Subcutaneous abdominal adipose tissue (tissue), 5 donors: ENCODE measurements around the gene MRGPRF.

Experiments
- H3K27ac ChIP-seq: one replicate; pipeline ENCODE4 v1.7.0; 2013; ENCODE audit warnings: low read depth, mild to moderate bottlenecking, inconsistent platforms, low read length, moderate library complexity
- H3K27me3 ChIP-seq, 5 donors: one replicate each; pipeline ENCODE4 v1.7.0; 2013; ENCODE audit warnings: low read length in 5 of 5, inconsistent platforms in 1 of 5; ENCODE audit not compliant: control insufficient read depth in 5 of 5, insufficient read depth in 4 of 5
- H3K36me3 ChIP-seq, 5 donors: one replicate each; pipeline ENCODE4 v1.7.0; 2013; ENCODE audit warnings: low read length in 5 of 5; ENCODE audit not compliant: control insufficient read depth in 5 of 5, insufficient read depth in 5 of 5
- H3K4me1 ChIP-seq, 5 donors: one replicate each; pipeline ENCODE4 v1.7.0; 2013; ENCODE audit warnings: low read length in 5 of 5, mild to moderate bottlenecking in 3 of 5, moderate library complexity in 1 of 5; ENCODE audit not compliant: control insufficient read depth in 5 of 5, insufficient read depth in 5 of 5
- H3K4me3 ChIP-seq, 5 donors: one replicate each; pipeline ENCODE4 v1.7.0; 2013; ENCODE audit warnings: low read length in 5 of 5, low read depth in 1 of 5
- H3K9ac ChIP-seq, 5 donors: one replicate each; pipeline ENCODE4 v1.7.0; 2013; ENCODE audit warnings: low read length in 5 of 5, mild to moderate bottlenecking in 4 of 5, moderate library complexity in 3 of 5
- H3K9me3 ChIP-seq, 5 donors: one replicate each; pipeline ENCODE4 v1.7.0; 2013; ENCODE audit warnings: low read length in 5 of 5; ENCODE audit not compliant: control insufficient read depth in 5 of 5
- donor health status: healthy.
- donor health status: healthy.
- donor health status: healthy.
- donor health status: healthy.
- donor health status: healthy.

The MRGPRF gene

GRCh38 chr11:68966894-68967780 lies 45.9 kb downstream of the MRGPRF start:
- Histone ChIP-seq H3K27ac (no peak overlapping the region), H3K4me1 (no peaks in the 10 kb centered on the region), H3K27me3 (peaks cover 0 to 15% (median 11%) of the 10 kb centered on the region in 5 donors), H3K36me3 (no peaks in the 10 kb centered on the region), H3K4me3 (no peak overlapping the region), H3K9me3 (peaks cover 0 to 2% (median 0%) of the 10 kb centered on the region in 5 donors), H3K9ac (no peak overlapping the region)

- Histone ChIP-seq H3K27ac (no peak overlapping the region), H3K27me3 (peaks cover 0 to 13% (median 8%) of the 10 kb centered on the region in 5 donors), H3K4me3 (no peak overlapping the region), H3K9me3 (peaks cover 0 to 2% (median 0%) of the 10 kb centered on the region in 5 donors), H3K4me1 (no peaks in the 10 kb centered on the region), H3K9ac (no peak overlapping the region), H3K36me3 (no peaks in the 10 kb centered on the region)
Observed at GRCh38 chr11:68965901-68966853, 46.9 kb downstream of the MRGPRF start.

- peaks cover 0 to 2% (median 0%) of the 10 kb centered on the region in 5 donors for H3K9me3 ChIP-seq
- H3K27me3 ChIP-seq, result peaks cover 0 to 13% (median 4%) of the 10 kb centered on the region in 5 donors
- no peaks in the 10 kb centered on the region for H3K4me1 ChIP-seq
- no peak overlapping the region for H3K9ac ChIP-seq
- no peak overlapping the region for H3K4me3 ChIP-seq
- H3K36me3 ChIP-seq, result no peaks in the 10 kb centered on the region
- H3K27ac ChIP-seq, result no peak overlapping the region
Observed at GRCh38 chr11:68963779-68964178, 49.3 kb downstream of the MRGPRF start.

GRCh38 chr11:68962527-68963250 lies 50.4 kb downstream of the MRGPRF start:
- Histone ChIP-seq H3K9ac (no peak overlapping the region), H3K36me3 (no peaks in the 10 kb centered on the region), H3K27me3 (peaks cover 0 to 10% (median 0%) of the 10 kb centered on the region in 5 donors), H3K4me3 (no peak overlapping the region), H3K9me3 (peaks cover 0 to 5% (median 0%) of the 10 kb centered on the region in 5 donors), H3K27ac (no peak overlapping the region), H3K4me1 (no peaks in the 10 kb centered on the region)

GRCh38 chr11:68961245-68961644 lies 51.8 kb downstream of the MRGPRF start:
- no peaks in the 10 kb centered on the region for H3K4me1 ChIP-seq
- H3K27ac ChIP-seq, result no peak overlapping the region
- no peak overlapping the region for H3K9ac ChIP-seq
- H3K36me3 ChIP-seq, result no peaks in the 10 kb centered on the region
- peaks cover 0 to 5% (median 0%) of the 10 kb centered on the region in 5 donors for H3K9me3 ChIP-seq
- H3K4me3 ChIP-seq, result no peak overlapping the region
- H3K27me3 ChIP-seq, result peaks cover 0 to 13% (median 7%) of the 10 kb centered on the region in 5 donors

GRCh38 chr11:68960294-68961071 lies 52.6 kb downstream of the MRGPRF start:
- Histone ChIP-seq H3K4me3 (no peak overlapping the region), H3K27me3 (peaks cover 0 to 13% (median 7%) of the 10 kb centered on the region in 5 donors), H3K9me3 (peaks cover 0 to 5% (median 0%) of the 10 kb centered on the region in 5 donors), H3K9ac (no peak overlapping the region), H3K27ac (no peak overlapping the region), H3K4me1 (peaks cover 0 to 2% (median 2%) of the 10 kb centered on the region in 5 donors), H3K36me3 (no peaks in the 10 kb centered on the region)

GRCh38 chr11:68959465-68960293 lies 53.4 kb downstream of the MRGPRF start:
- Histone ChIP-seq H3K9ac (no peak overlapping the region), H3K27me3 (peaks cover 0 to 13% (median 7%) of the 10 kb centered on the region in 5 donors), H3K36me3 (no peaks in the 10 kb centered on the region), H3K4me1 (peaks cover 0 to 10% (median 9%) of the 10 kb centered on the region in 5 donors), H3K4me3 (no peak overlapping the region), H3K27ac (no peak overlapping the region), H3K9me3 (peaks cover 0 to 5% (median 0%) of the 10 kb centered on the region in 5 donors)

- no peak overlapping the region for H3K9ac ChIP-seq
- H3K4me3 ChIP-seq, result no peak overlapping the region
- H3K36me3 ChIP-seq, result no peaks in the 10 kb centered on the region
- peaks cover 0 to 11% (median 9%) of the 10 kb centered on the region in 5 donors for H3K4me1 ChIP-seq
- peaks cover 0 to 5% (median 0%) of the 10 kb centered on the region in 5 donors for H3K9me3 ChIP-seq
- H3K27ac ChIP-seq, result no peak overlapping the region
- H3K27me3 ChIP-seq, result peaks cover 0 to 9% (median 6%) of the 10 kb centered on the region in 5 donors
Observed at GRCh38 chr11:68958211-68958610, 54.8 kb downstream of the MRGPRF start.
